ENCODE data around the gene LRRC34. TPM values are rescaled to one million over a fixed set of nuclear protein-coding genes. Genes with fewer than 3 reads are reported as not detected.

The LRRC34 gene
- total RNA-seq, 1 experiment from 2014 or later, result not detected

DNA sequence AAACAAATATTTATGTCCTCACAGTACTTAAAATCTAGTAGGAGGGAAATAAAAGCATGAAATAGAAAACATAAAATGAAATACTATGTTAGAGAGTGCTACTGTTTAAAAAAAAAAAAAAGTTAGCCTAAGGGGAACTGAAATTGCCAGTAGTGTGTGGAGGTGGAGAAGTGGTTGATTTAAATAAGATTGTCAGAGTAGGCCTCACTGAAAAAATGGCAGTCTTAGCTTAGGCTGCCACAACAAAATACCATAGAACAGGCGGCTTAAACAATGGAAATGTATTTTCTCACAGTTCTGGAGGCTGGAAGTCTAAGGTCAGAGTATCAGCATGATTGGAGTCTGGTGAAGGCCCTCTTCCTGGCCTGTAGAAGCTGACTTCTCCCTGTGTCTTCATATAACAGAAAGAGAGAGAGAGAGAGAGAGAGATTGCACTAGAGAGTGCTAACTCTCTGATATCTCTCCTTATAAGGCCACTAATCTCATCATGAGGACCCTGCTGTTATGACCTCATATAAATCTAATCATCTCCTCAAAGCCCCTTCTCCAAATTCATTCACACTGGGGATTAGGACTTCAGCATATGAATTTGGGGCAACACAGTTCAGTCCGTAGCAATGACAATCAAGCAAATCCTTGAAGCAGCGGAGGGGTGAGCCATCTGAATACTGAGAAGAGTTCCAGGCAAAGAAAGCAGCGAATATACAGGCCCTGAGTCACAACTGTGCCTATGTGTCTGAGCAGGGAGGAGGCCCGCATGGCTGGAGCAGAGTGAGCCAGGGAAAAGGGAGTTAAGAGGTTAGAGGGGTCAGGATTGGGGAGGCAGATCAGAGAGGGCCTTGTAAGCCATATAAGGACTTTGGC, 23.6 kb upstream of the LRRC34 start:
- Mint-ChIP-seq H3K9me3 (ENCODE audit: low read depth, unreplicated experiment) (no peaks in the 10 kb centered on the region), H3K4me3 (ENCODE audit: low read depth, unreplicated experiment) (no peak overlapping the region), H3K36me3 (ENCODE audit: insufficient read depth, unreplicated experiment) (no peaks in the 10 kb centered on the region), H3K4me1 (ENCODE audit: low read depth, unreplicated experiment) (peaks cover 5% of the 10 kb centered on the region), H3K27ac (ENCODE audit: unreplicated experiment) (no peak overlapping the region), H3K27me3 (ENCODE audit: unreplicated experiment) (no peaks in the 10 kb centered on the region)
- CTCF ChIA-PET, result no interaction called here
- no peak for DNase-seq
- intact Hi-C loops (cut with micrococcal nuclease; ENCODE audit: unreplicated experiment), result no loop called here
- no peak for TF ChIP-seq CTCF (IDR thresholded peaks at IDR 0.05; ENCODE audit: unreplicated experiment)
- BruUV-seq (replicated peaks), result no TSS peak

- intact Hi-C loops (cut with micrococcal nuclease; ENCODE audit: unreplicated experiment), result no loop called here
- H3K27me3 Mint-ChIP-seq (ENCODE audit: unreplicated experiment), result no peaks in the 10 kb centered on the region
- H3K9me3 Mint-ChIP-seq (ENCODE audit: low read depth, unreplicated experiment), result no peaks in the 10 kb centered on the region
- no peaks in the 10 kb centered on the region for H3K4me1 Mint-ChIP-seq (ENCODE audit: low read depth, unreplicated experiment)
- DNase-seq, result no peak
- BruUV-seq (replicated peaks), result no TSS peak
- H3K36me3 Mint-ChIP-seq (ENCODE audit: insufficient read depth, unreplicated experiment), result no peaks in the 10 kb centered on the region
- CTCF ChIA-PET, result no interaction called here
- TF ChIP-seq CTCF (IDR thresholded peaks at IDR 0.05; ENCODE audit: unreplicated experiment), result no peak
- no peak overlapping the region for H3K4me3 Mint-ChIP-seq (ENCODE audit: low read depth, unreplicated experiment)
- no peak overlapping the region for H3K27ac Mint-ChIP-seq (ENCODE audit: unreplicated experiment)
Measured at GRCh38 chr3:169835533-169835932, 22.8 kb upstream of the LRRC34 start.

DNA sequence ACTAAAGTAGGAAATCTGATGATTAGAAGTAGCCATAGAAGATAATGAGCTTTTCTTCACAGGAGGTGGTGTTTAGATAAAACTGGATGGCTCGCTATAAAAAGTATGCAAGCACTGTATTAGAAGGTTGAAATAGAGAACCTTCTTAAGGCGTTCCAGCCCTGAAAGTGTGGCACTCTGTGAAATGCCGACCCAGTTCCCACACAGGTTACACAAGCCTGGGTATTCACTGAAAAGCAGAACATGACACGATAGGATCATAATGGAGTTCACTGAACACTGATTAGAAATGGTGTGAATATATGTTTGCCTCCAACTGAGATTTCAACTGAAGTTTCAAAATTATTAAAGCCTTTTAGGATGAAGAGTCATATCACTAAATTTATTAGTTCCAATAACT, 15.0 kb upstream of the LRRC34 start:
- BruUV-seq (replicated peaks), result no TSS peak
- H3K4me1 Mint-ChIP-seq (ENCODE audit: low read depth, unreplicated experiment), result no peaks in the 10 kb centered on the region
- H3K9me3 Mint-ChIP-seq (ENCODE audit: low read depth, unreplicated experiment), result no peaks in the 10 kb centered on the region
- H3K27ac Mint-ChIP-seq (ENCODE audit: unreplicated experiment), result no peak overlapping the region
- intact Hi-C loops (cut with micrococcal nuclease; ENCODE audit: unreplicated experiment), result no loop called here
- H3K4me3 Mint-ChIP-seq (ENCODE audit: low read depth, unreplicated experiment), result no peak overlapping the region
- DNase-seq, result no peak
- TF ChIP-seq CTCF (IDR thresholded peaks at IDR 0.05; ENCODE audit: unreplicated experiment), result no peak
- no peaks in the 10 kb centered on the region for H3K27me3 Mint-ChIP-seq (ENCODE audit: unreplicated experiment)
- CTCF ChIA-PET, result interaction anchor here (0.6 to 0.7 kb wide), 2 partner anchors 211 to 1257 kb away, joined by 3 to 5 read pairs; no protein-coding TSS in a partner anchor
- H3K36me3 Mint-ChIP-seq (ENCODE audit: insufficient read depth, unreplicated experiment), result peaks cover under 1% of the 10 kb centered on the region

DNA sequence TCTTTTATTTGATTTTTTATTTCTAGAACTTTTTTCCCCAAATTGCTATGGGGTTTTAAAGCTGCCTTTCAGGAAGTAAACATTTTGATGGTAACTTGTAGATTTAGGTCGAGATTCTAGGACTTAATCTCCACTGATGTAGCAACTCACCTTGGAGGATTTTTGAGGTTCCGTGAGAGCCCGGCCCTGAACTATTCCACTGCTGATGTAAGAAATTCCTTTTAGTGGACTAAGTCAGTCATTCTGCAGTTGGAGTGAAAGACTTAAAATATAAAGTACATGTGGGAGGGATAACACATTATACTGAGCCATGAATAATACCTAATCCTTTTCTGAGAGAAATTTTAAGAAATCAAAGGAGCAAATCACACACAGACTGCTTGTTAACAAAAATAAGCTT, 12.6 kb upstream of the LRRC34 start:
- Mint-ChIP-seq H3K9me3 (ENCODE audit: low read depth, unreplicated experiment) (no peaks in the 10 kb centered on the region), H3K27ac (ENCODE audit: unreplicated experiment) (no peak overlapping the region), H3K36me3 (ENCODE audit: insufficient read depth, unreplicated experiment) (peaks cover 8% of the 10 kb centered on the region), H3K4me1 (ENCODE audit: low read depth, unreplicated experiment) (no peaks in the 10 kb centered on the region), H3K27me3 (ENCODE audit: unreplicated experiment) (no peaks in the 10 kb centered on the region), H3K4me3 (ENCODE audit: low read depth, unreplicated experiment) (no peak overlapping the region)
- CTCF ChIA-PET, result interaction anchor here (0.6 kb wide), 3 partner anchors 10 to 193 kb away, joined by 3 to 6 read pairs (median 6); no protein-coding TSS in a partner anchor
- TF ChIP-seq CTCF (IDR thresholded peaks at IDR 0.05; ENCODE audit: unreplicated experiment), result no peak
- intact Hi-C loops (cut with micrococcal nuclease; ENCODE audit: unreplicated experiment), result no loop called here
- no TSS peak for BruUV-seq (replicated peaks)
- no peak for DNase-seq

All from Calu3 (cell line).